ENCODE results near the gene FAM9C.
"Not testable (repeated sequence)": the region's sequence is repeated elsewhere in the genome, so short reads cannot be mapped to it uniquely, and the experiment has no call there.

DNA sequence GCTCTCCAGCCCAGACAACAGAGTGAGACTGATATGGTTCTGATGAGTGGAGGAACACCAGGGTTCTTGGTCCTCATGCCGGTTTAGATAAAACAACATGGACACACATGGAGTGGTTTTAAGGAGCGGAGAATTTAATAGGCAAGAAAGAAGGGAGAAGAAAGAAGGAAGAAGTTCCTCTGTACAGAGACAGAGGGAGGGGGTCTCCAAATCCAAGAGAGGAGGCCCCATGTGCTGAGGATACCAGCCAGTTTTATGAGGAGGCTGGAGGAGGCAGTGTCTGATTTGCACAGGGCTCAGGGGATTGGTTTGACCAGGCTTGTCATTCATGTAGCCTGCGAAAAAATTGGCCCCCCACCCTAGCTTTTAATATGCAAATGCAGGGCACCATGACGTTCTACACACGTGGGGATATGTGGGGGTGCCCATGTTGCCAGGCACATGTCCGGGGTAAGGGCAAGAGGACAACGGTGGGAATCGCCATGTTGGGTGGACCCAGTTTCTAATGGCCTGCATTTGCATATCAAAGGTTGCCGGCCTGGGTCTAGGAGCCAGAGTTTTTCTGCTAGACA lies 39.4 kb upstream of the FAM9C start:
- TF ChIP-seq POLR2A (IDR thresholded peaks at IDR 0.05; ENCODE audit: low read depth); POLR2AphosphoS5 (IDR thresholded peaks at IDR 0.05): not testable (repeated sequence)
- TF ChIP-seq, protein P1, sequence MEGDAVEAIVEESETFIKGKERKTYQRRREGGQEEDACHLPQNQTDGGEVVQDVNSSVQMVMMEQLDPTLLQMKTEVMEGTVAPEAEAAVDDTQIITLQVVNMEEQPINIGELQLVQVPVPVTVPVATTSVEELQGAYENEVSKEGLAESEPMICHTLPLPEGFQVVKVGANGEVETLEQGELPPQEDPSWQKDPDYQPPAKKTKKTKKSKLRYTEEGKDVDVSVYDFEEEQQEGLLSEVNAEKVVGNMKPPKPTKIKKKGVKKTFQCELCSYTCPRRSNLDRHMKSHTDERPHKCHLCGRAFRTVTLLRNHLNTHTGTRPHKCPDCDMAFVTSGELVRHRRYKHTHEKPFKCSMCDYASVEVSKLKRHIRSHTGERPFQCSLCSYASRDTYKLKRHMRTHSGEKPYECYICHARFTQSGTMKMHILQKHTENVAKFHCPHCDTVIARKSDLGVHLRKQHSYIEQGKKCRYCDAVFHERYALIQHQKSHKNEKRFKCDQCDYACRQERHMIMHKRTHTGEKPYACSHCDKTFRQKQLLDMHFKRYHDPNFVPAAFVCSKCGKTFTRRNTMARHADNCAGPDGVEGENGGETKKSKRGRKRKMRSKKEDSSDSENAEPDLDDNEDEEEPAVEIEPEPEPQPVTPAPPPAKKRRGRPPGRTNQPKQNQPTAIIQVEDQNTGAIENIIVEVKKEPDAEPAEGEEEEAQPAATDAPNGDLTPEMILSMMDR (IDR thresholded peaks at IDR 0.05), result not testable (repeated sequence)

All from esophagus muscularis mucosa (tissue), 3 donors.